Suppressor macrophage treated with lipopolysaccharide for 4 hours (primary cell): ENCODE results near the gene EDA.
A peak's percentile ranks its signal among the peaks of the same experiment; 100 is the strongest.

ENCODE experiments used
- DNase-seq: peaks from one replicate; pipeline ENCODE4 v3.0.0-alpha.2; 2020

The EDA gene

GRCh38 chrX:70030301-70030767 lies 414.4 kb downstream of the EDA start:
- DNase-seq = peak; percentile 55

DNA sequence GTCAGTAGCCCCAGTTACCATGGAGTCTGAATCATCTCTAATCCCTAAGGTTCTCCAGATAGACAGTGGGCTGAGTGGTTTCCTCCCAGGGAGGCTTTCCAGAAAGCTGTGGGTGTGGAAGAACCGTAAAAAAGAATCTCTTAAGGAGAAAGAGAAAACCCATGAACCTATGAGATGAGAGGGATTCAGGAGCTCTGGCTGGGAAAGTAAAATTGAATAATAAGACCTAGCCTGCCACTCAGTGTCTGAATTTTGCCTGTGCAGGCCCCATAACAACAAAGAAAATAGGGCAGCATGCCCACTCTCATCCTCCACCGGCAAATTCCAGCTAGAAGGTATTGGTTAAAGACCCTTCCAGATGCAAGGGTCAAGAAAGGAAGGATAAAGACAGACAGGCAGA lies 416.9 kb downstream of the EDA start:
- DNase-seq = no peak

- DNase-seq = peak; percentile 14
Measured at GRCh38 chrX:70033348-70034051, 417.6 kb downstream of the EDA start.

- no peak for DNase-seq
Measured at GRCh38 chrX:70034646-70035045, 418.7 kb downstream of the EDA start.

- DNase-seq = no peak
Measured at GRCh38 chrX:70038515-70038914, 422.6 kb downstream of the EDA start.

- DNase-seq = no peak
Measured at GRCh38 chrX:70038951-70039350, 423.0 kb downstream of the EDA start.

DNA sequence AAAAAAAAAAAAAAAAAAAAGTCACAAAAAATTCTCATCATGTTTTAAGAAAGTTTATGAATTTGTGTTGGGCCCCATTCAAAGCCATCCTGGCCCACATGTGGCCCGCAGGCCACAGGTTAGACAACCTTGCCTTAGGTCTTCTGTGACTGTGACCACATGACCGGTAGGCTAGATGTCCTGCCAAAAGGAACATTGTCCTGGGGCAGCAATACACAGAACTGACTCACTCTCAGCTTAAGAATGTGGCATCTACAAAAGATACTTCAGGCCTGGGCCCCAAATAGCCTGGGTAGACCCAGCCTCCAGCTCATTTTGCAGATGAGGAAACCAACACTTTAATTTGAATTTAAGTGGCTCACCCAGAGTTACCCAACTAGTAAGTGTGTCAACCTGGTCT lies 423.8 kb downstream of the EDA start:
- DNase-seq = no peak

DNA sequence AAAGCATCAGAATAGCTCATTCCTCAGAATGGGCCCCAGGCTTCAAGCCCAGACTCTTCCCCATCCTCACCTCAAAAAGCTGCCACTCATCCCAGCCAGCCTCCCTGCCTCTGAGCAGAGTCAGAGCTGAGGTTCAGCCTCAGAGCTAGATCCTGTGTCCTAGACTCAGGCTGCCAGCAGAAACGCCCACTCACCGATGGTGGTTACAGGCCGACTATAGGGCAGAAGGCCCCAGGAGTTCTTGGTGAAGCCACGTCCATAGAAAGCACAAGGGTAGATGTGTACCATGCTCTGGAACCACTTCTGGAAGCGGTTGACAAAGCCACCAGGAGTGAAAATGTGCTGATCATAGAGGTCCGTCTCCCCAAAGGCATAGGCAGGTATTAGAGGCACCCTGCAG lies 426.1 kb downstream of the EDA start:
- no peak for DNase-seq

DNA sequence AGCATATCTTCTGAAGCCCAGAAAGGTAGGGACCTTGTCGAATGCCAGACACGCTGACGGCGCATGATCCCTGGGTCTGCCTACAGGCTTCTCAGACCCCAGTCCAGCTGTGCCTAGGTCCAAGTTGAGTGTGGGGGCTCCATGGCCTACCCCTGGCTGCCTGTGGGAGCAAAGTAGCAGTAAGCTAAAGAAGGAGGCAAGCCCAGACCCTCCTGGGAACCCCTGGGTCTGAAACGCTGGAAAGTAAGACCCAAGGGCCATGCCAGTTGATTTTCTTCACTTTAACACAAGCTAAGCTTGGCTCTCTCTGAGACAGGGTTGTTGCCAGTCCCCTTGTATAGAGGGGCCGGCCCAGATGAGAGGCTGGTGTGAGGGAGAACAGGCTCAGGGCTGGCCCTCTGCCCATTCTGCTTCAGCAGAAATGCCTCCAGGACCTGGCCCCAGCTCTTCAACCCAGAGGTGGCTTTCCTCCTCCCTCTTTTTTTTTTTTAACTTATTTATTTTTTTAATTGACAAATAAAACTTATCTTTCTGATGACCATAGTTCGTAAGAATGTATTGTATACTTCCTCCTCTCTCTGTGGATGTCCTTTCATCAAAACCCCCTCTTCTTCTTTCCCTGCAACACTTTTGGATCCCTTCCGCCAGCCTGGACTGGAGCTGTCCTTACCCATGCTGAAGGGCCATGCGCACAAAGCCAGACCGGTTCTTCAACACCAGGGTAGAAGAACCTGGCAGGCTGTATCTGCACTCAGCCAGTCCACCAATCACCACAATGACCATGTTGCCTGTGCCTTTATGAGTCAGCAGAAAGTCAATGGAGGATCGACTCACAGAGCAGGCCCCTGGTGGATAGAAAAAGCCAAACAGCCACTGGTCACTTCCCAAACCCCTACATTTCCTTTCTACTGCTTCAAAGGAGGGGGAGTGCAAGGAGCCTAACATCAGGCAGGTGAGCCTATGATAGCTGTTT lies 426.8 kb downstream of the EDA start:
- no peak for DNase-seq

DNA sequence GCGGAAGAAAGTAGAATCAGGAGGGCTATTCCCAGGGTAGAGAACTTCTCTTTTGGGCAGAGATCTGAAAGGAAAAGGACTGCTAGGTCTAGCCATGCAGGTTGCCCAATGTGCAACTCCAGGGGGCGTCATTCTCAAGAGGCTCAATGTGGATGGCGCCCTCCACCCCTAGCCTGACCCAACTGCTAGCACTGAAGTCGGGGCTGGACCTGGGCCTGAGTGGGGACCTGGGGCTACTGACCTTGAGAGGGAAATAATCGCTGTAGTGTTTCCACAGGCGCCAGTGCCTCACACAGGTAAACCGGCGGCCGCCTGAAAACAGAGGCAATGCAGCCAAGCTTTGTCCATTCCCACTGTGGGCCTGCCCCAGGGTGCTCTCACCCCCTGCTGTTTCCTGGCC lies 427.8 kb downstream of the EDA start:
- DNase-seq = no peak

DNA sequence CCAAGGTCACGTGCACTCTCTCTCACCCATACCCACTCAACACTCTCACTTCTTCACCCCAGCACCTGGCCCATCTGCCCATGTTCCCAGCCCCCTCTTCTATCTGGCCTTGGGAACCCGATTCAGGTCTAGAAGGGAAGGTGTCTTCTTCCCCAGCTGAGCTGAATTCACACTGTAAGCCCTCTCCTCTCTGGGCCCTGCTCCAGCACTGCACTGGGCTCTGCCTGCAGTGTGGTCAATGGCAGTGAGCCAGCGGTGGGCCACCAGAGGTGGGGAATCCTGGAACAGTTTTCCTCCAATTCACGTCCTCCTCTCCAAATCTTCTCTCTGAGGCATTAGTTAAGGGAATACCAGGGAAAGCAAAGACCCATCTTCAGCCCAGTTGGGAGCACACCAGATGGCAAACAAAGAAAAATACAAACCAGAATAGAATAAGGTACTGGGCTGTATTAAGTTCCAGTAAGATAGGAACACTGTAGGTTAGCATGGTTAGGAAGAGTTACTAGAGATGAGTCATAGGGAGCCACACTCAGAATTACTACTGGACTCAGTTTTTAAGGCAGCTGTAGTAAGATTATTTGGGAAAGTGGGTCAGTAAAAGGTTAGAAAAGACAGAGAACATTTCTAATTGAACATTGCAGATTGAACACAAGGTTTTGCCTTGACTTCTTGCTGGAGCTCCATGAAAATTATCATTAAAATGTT lies 428.8 kb downstream of the EDA start:
- DNase-seq = no peak

- DNase-seq = no peak
Measured at GRCh38 chrX:70046978-70047377, 431.1 kb downstream of the EDA start.

- no peak for DNase-seq
Measured at GRCh38 chrX:70049406-70049805, 433.5 kb downstream of the EDA start.

DNA sequence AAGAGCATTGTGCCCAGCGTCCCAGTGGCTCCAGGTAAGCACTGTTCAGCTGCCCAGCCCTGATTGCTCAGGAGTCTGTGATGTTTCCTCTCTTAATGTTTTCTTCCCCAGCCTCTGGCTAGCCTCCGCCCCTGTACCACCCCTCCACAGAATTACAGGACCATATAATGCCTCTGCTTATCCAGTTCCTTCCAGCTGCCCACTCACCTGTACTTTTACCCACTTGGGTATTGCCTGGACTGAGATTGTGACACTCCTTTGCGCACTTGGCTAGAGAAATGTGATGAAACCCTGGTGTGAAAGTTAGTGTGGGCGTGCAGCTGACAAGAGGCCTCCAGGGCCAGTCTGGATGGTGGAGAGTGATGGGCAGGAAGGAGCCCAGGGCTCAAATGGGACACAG lies 434.0 kb downstream of the EDA start, which contains the start of gene AWAT2:
Gene AWAT2 (minus strand): TSS at position 14 of the 400 bp plus-strand sequence. CDS start 6 bp downstream, at position 8.
- DNase-seq = peak; percentile 1

DNA sequence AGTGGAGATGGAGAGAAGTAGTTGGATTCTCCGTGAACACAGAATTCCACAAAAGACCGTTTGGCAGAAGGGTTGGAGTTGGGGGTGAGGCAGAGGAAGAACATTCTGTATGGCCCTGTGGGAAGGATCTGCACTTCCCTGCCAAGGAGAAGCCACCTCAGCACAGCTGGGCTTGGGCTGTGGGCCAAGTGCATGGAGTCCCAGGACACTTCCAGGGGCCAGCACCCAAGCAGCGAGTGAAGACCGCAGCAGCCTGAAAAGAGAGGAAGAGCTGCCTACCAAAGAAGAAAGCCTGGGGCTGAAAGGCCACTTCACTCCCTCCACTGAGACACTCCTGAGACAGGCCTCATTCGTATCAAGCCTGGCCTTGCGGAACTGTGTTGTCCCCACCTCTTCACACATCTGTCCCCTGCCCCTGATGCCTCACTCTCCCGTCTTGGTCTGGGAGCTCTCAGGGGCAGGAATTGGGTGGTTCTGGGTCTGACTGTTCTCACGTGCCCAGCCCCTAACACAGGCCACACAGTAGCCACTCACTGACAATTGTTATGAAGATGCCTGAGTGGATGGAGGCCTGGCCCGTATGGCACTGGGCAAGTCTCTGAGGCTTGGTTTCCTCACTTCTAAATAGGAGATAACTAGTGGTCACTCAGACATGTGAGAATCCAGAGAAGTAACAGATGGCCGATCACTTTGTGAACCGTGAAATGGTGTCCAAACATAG lies 437.1 kb downstream of the EDA start:
- no peak for DNase-seq

GRCh38 chrX:70054391-70054790 lies 438.5 kb downstream of the EDA start:
- no peak for DNase-seq

DNA sequence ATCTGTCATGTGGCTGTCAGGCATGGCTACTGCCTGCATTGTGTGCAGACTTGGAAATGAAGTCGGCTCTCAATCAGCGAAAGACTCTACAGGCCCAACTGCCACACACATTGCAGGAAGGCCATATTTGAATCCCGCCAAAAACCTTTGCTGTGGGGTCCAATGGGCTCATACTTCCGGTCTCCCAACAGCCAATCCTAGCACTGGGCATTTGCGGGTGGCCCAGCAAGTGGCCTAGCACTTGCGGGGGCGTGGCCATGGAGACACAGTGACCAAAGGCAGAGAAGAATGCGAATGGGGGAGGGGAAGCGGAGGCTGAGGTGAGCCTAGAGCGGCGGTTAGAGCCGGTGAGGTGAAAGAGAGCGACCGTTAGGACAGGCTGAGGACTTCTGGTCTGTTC lies 446.2 kb downstream of the EDA start, which contains the start of gene OTUD6A:
Gene OTUD6A (plus strand): TSS at position 382 of the 400 bp plus-strand sequence. CDS start 68 bp downstream, outside the sequence.
- DNase-seq = no peak

- no peak for DNase-seq
Measured at GRCh38 chrX:70062961-70063550, 447.1 kb downstream of the EDA start.

GRCh38 chrX:70066646-70067045 lies 450.7 kb downstream of the EDA start:
- DNase-seq = no peak

DNA sequence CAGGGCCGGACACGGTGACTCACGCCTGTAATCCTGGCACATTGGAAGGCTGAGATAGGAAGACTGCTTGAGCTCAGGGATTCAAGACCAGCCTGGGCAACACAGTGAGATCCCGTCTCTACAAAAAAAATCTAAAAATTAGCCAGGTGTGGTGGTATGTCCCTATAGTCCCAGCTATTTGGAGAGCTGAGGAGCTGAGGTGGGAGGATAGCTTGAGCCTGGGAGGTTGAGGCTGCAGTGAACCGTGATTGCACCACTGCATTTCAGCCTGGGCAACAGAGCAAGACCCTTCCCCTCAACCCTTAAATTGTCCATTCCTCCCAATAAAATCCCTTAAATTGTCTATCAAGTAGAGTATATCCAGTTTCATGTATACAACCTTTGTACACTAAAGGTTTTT lies 463.4 kb downstream of the EDA start:
- no peak for DNase-seq

DNA sequence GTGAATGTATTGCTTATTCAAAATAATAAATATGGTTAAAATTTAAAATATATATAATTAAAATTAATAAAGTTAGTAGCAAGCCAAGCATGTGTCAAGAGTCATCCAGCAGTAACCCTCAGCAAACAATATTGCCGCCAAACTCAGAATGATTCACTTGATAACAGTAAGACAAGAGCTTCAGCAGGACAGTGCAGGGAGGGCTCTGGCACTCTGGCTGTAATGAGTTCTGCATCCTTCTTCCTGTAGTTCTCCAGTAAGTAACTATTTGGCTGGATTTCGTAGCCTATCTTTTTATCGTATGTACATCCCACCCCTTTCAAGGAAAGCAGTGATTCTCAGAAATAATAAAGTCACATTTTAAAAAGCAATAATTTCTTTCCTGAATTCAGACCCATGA lies 464.0 kb downstream of the EDA start:
- no peak for DNase-seq

DNA sequence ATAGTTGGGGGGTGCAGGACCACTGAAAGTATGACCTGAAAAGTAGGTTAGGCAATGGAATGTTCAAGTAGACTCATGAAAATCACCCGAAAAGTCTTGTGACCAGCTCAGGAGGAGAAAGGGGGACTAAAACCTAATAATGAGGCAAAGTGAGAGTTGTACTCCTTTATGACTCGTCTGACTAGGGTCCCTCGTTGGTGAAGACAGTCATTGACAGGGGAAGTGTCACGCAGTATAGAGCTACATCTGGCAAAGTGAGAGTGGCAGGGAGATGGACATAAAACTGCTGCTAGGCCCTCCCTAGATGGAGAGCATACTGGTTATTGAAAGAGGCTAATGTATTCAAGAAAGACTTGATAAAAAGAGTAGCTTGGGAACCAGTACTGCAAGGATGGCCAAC lies 466.8 kb downstream of the EDA start:
- no peak for DNase-seq
